HepG2 (cell line): Measurements from ENCODE around the gene ATP8A1. TPM values are rescaled to one million over a fixed set of nuclear protein-coding genes. Genes with fewer than 3 reads are reported as not detected.

Source experiments
- ATAC-seq: fragments of 200-7000 bp; cut with Tn5 transposase; 3 replicates; pipeline ENCODE4 v1.9.1; 2020; ENCODE audit warnings: mild to moderate bottlenecking, moderate library complexity
- BruUV-seq: library from RNA; stranded (reverse); fragments of 400-500 nt; replicated peaks from 2 replicates; lab custom pipeline; 2021; lab: Mats Ljungman, UMichigan
- CTCF ChIA-PET: fragments of 300-600 bp; formaldehyde crosslinking; extraction: SDS; loops from one replicate; lab custom pipeline; 2021; ENCODE audit warnings: low total read pairs, inconsistent platforms, low intra/inter-chr PET ratio; lab: Yijun Ruan, JAX
- POLR2A ChIA-PET: fragments of 350-600 bp; sonication (Branson Sonifier 250); formaldehyde crosslinking; loops from one replicate; lab custom pipeline; 2020; ENCODE audit warnings: antibody characterized with exemption, inconsistent platforms; lab: Yijun Ruan, JAX
- DNase-seq: peaks from one replicate; pipeline ENCODE4 v3.0.0-alpha.2; 2015; ENCODE audit warnings: low spot score
- FAIRE-seq: peaks from 3 replicates; lab custom pipeline; 2011; peaks lifted over from hg19 to GRCh38; lab: Jason Lieb, UNC
- H2AFZ ChIP-seq: one replicate; pipeline ENCODE4 v1.6.1; 2011; ENCODE audit warnings: low read length, inconsistent platforms
- H3K27ac ChIP-seq: fragments of 300-600 bp; 3 replicates; pipeline ENCODE4 v1.8.0; 2011; ENCODE audit warnings: mixed run types, mild to moderate bottlenecking, mixed read lengths, low read length, inconsistent platforms; ENCODE audit not compliant: insufficient read depth; ENCODE audit errors: extremely low read length
- H3K27me3 ChIP-seq, 2 experiments: fragments of 200-600 bp in 1 of 2; 2 replicates in 1 of 2; 3 replicates in 1 of 2; pipeline versions ENCODE4 v1.6.0 to v1.8.0; 2011; ENCODE audit warnings: low read length in 2 of 2, mild to moderate bottlenecking in 2 of 2, moderate library complexity in 2 of 2, inconsistent platforms in 1 of 2; ENCODE audit not compliant: insufficient read depth in 2 of 2, control insufficient read depth in 1 of 2
- H3K36me3 ChIP-seq, 2 experiments: fragments of 200-600 bp in 1 of 2; replicated peaks in 1 of 2; 2 replicates in 1 of 2; 3 replicates in 1 of 2; pipeline versions ENCODE4 v1.5.1 to v1.8.0; 2011; ENCODE audit warnings: low read length in 2 of 2, inconsistent platforms in 1 of 2; ENCODE audit not compliant: insufficient read depth in 2 of 2, control insufficient read depth in 1 of 2
- H3K4me1 ChIP-seq: 2 replicates; pipeline ENCODE4 v1.5.1; 2012; ENCODE audit warnings: low read length, inconsistent platforms; ENCODE audit not compliant: insufficient read depth
- H3K4me2 ChIP-seq: 2 replicates; pipeline ENCODE4 v1.6.0; 2011; ENCODE audit warnings: low read depth, low read length, inconsistent platforms
- H3K4me3 ChIP-seq, 3 experiments: fragments of 200-600 bp in 1 of 3; sonication (generic), shearing (Covaris generic) in 1 of 3; replicated peaks in 1 of 3; 2 replicates each; pipeline ENCODE4 v1.5.1; 2011 to 2016; ENCODE audit warnings: low read length in 3 of 3, inconsistent platforms in 2 of 3, low read depth in 2 of 3, mild to moderate bottlenecking in 2 of 3, control low read depth in 1 of 3, mixed read lengths in 1 of 3; ENCODE audit not compliant: insufficient read depth in 1 of 3
- H3K79me2 ChIP-seq: one replicate; pipeline ENCODE4 v1.6.1; 2011; ENCODE audit warnings: low read length, inconsistent platforms; ENCODE audit not compliant: insufficient read depth
- H3K9ac ChIP-seq: 2 replicates; pipeline ENCODE4 v1.6.0; 2011; ENCODE audit warnings: mild to moderate bottlenecking, low read depth, low read length, inconsistent platforms; ENCODE audit not compliant: insufficient read depth
- H3K9me3 ChIP-seq: 2 replicates; pipeline ENCODE4 v1.5.1; 2012; ENCODE audit warnings: mild to moderate bottlenecking, low read length
- H4K20me1 ChIP-seq: 2 replicates; pipeline ENCODE4 v1.6.0; 2011; ENCODE audit warnings: inconsistent platforms, mild to moderate bottlenecking, low read length, moderate library complexity; ENCODE audit not compliant: insufficient read depth
- ESRRA ChIP-seq: sonication (generic); formaldehyde crosslinking; IDR thresholded peaks from 2 replicates; pipeline ENCODE4 v1.5.1; 2020; ENCODE audit warnings: mild to moderate bottlenecking, low read depth, missing genetic modification reagents
- FOXC1 ChIP-seq: sonication (generic); formaldehyde crosslinking; IDR thresholded peaks from 2 replicates; pipeline ENCODE4 v1.8.0; 2022; ENCODE audit warnings: mild to moderate bottlenecking, missing genetic modification reagents, borderline replicate concordance
- HMGA1 ChIP-seq: sonication (generic); formaldehyde crosslinking; conservative IDR thresholded peaks from 2 replicates; pipeline ENCODE4 v1.4.0; 2020; ENCODE audit warnings: missing genetic modification reagents
- IRX3 ChIP-seq: sonication (generic); formaldehyde crosslinking; IDR thresholded peaks from 2 replicates; pipeline ENCODE4 v1.8.1; 2023; ENCODE audit warnings: mild to moderate bottlenecking, low read depth, missing genetic modification reagents, borderline replicate concordance
- MAFG ChIP-seq: sonication (generic); formaldehyde crosslinking; IDR thresholded peaks from 2 replicates; pipeline ENCODE4 v1.5.1; 2020; ENCODE audit warnings: mild to moderate bottlenecking, missing genetic modification reagents
- MTF1 ChIP-seq: sonication (generic); formaldehyde crosslinking; IDR thresholded peaks from 2 replicates; pipeline ENCODE4 v1.5.0; 2020; ENCODE audit warnings: missing genetic modification reagents
- RBFOX2 ChIP-seq: fragments of 200-400 bp; formaldehyde crosslinking; IDR thresholded peaks from 2 replicates; pipeline ENCODE4 v1.6.1; 2017; ENCODE audit warnings: low read depth, mild to moderate bottlenecking, low read length
- REXO4 ChIP-seq: sonication (generic); formaldehyde crosslinking; IDR thresholded peaks from 2 replicates; pipeline ENCODE4 v1.8.0; 2022; ENCODE audit warnings: missing genetic modification reagents, mild to moderate bottlenecking, borderline replicate concordance
- TCF7 ChIP-seq: sonication (generic); IDR thresholded peaks from 2 replicates; pipeline ENCODE4 v1.6.1; 2016; ENCODE audit warnings: antibody characterized with exemption, low read depth
- ZBTB21 ChIP-seq: sonication (generic); formaldehyde crosslinking; IDR thresholded peaks from 2 replicates; pipeline ENCODE4 v1.4.0; 2020; ENCODE audit warnings: missing genetic modification reagents
- ZNF382 ChIP-seq: sonication (generic); formaldehyde crosslinking; IDR thresholded peaks from 2 replicates; pipeline ENCODE4 v1.5.0; 2020; ENCODE audit warnings: missing genetic modification reagents, mild to moderate bottlenecking, borderline replicate concordance
- ZNF605 ChIP-seq: sonication (generic); formaldehyde crosslinking; IDR thresholded peaks from 2 replicates; pipeline ENCODE4 v1.8.0; 2022; ENCODE audit warnings: mild to moderate bottlenecking, missing genetic modification reagents
- WGBS: methylation state at CpG from one replicate; pipeline ENCODE4 v1.1.6; 2017; ENCODE audit warnings: low lambda C conversion rate; 5-methylcytosine and 5-hydroxymethylcytosine counted together
- in situ Hi-C: cut with HindIII; loops from 2 replicates; pipeline ENCODE4 v1.10.0; 2017; ENCODE audit warnings: low pct_unique_long_range_greater_than_20kb; ENCODE audit not compliant: extremely low pct_ligation_motif_present
- intact Hi-C: fragments of 100-400 bp; cut with micrococcal nuclease; formaldehyde crosslinking; loops from one replicate; pipeline ENCODE4 v1.10.0; 2022; ENCODE audit not compliant: unreplicated experiment
- polyA plus RNA-seq, 8 experiments: library from polyadenylated mRNA; depleted of rRNA in 3 of 8; stranded (reverse) in 7 of 8; unstranded in 1 of 8; fragments of >200 nt; fragmentation: Illumina TruSeq in 4 of 8; extraction: Trizol in 4 of 8; gene quantifications; 2 replicates each; pipeline versions ENCODE4 v1.2.1 to v1.2.3, GENCODE V29; 2011 to 2016; ENCODE audit warnings: low read depth in 4 of 8, missing spikeins in 1 of 8, mixed read lengths in 1 of 8; ENCODE audit not compliant: insufficient read depth in 1 of 8
- total RNA-seq, 5 experiments: library from RNA; depleted of rRNA; stranded (reverse); fragments of >200 nt; fragmentation: Illumina TruSeq; extraction: Trizol; gene quantifications; 2 replicates each; pipeline ENCODE4 v1.2.3, GENCODE V29; 2016; ENCODE audit warnings: low read depth in 1 of 5
- TF ChIP-seq, protein P1 (sequence below): sonication (generic); formaldehyde crosslinking; IDR thresholded peaks from 2 replicates; pipeline ENCODE4 v1.8.0; 2022; ENCODE audit warnings: missing genetic modification reagents, mild to moderate bottlenecking, borderline replicate concordance
- TF ChIP-seq, protein P2 (sequence below): sonication (generic); formaldehyde crosslinking; IDR thresholded peaks from 2 replicates; pipeline ENCODE4; 2020; ENCODE audit warnings: missing genetic modification reagents, mild to moderate bottlenecking, borderline replicate concordance
- TF ChIP-seq, protein P3 (sequence below): sonication (generic); formaldehyde crosslinking; IDR thresholded peaks from 2 replicates; pipeline ENCODE4 v1.4.0; 2020; ENCODE audit warnings: missing genetic modification reagents, borderline replicate concordance
- TF ChIP-seq, protein P4 (sequence below): sonication (generic); formaldehyde crosslinking; IDR thresholded peaks from 2 replicates; pipeline ENCODE4 v1.4.0; 2020; ENCODE audit warnings: missing genetic modification reagents, borderline replicate concordance

Gene ATP8A1
- total and polyA plus RNA-seq, 2 of the 13 experiments (the other 11 are each of a cell fraction or from before 2014, with no cell fraction given): 1.7 to 6.2 TPM

DNA sequence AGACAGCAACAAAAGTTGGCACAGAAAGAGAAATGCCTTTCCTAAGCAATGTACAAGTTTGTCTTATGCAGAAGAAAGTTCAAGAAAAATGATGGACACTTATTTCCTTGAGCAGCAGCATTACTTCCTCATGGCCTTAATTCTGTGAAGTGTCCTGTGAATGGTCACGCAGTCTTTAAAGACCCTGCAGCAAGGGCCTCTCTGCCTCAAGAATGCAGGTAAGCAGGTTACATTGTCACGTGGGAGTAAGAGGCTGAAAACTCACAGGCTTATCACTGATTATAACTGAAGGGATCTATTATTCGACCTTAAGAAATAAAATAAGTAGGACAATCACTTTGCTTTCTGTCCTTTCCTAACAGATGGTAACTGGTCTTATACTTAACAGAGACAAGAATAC, 109.1 kb downstream of the ATP8A1 start:
- no TSS peak for BruUV-seq
- H2AFZ ChIP-seq: no peak overlapping the region
- H3K79me2 ChIP-seq: no peaks in the 10 kb centered on the region
- no peaks in the 10 kb centered on the region for H3K27me3 ChIP-seq
- no peaks in the 10 kb centered on the region for H3K4me1 ChIP-seq
- DNase-seq (no peak), FAIRE-seq (no peak), ATAC-seq (no peak)
- in situ Hi-C loops (no loop called here), intact Hi-C loops (no loop called here)
- H3K9ac ChIP-seq: no peak overlapping the region
- no peaks in the 10 kb centered on the region for H4K20me1 ChIP-seq
- no peak overlapping the region for H3K4me3 ChIP-seq
- no peaks in the 10 kb centered on the region for H3K36me3 ChIP-seq
- H3K4me2 ChIP-seq: no peak overlapping the region
- no peaks in the 10 kb centered on the region for H3K9me3 ChIP-seq
- 61% methylated on average over 3 of the region's 3 CpGs for WGBS
- POLR2A ChIA-PET: no interaction called here
- CTCF ChIA-PET: no interaction called here
- H3K27ac ChIP-seq: no peak overlapping the region
- TF ChIP-seq TCF7 (no peak), RBFOX2 (no peak), ZNF605 (CRISPR knock-in tag) (no peak), HMGA1 (CRISPR knock-in tag) (no peak), ESRRA (CRISPR knock-in tag) (no peak), MTF1 (CRISPR knock-in tag) (no peak), REXO4 (CRISPR knock-in tag) (no peak), MAFG (no peak), FOXC1 (no peak), ZNF382 (CRISPR knock-in tag) (no peak), ZBTB21 (CRISPR knock-in tag) (no peak), IRX3 (CRISPR knock-in tag) (no peak)
- TF ChIP-seq, protein P1, sequence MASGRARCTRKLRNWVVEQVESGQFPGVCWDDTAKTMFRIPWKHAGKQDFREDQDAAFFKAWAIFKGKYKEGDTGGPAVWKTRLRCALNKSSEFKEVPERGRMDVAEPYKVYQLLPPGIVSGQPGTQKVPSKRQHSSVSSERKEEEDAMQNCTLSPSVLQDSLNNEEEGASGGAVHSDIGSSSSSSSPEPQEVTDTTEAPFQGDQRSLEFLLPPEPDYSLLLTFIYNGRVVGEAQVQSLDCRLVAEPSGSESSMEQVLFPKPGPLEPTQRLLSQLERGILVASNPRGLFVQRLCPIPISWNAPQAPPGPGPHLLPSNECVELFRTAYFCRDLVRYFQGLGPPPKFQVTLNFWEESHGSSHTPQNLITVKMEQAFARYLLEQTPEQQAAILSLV (CRISPR knock-in tag): no peak
- TF ChIP-seq, protein P2, sequence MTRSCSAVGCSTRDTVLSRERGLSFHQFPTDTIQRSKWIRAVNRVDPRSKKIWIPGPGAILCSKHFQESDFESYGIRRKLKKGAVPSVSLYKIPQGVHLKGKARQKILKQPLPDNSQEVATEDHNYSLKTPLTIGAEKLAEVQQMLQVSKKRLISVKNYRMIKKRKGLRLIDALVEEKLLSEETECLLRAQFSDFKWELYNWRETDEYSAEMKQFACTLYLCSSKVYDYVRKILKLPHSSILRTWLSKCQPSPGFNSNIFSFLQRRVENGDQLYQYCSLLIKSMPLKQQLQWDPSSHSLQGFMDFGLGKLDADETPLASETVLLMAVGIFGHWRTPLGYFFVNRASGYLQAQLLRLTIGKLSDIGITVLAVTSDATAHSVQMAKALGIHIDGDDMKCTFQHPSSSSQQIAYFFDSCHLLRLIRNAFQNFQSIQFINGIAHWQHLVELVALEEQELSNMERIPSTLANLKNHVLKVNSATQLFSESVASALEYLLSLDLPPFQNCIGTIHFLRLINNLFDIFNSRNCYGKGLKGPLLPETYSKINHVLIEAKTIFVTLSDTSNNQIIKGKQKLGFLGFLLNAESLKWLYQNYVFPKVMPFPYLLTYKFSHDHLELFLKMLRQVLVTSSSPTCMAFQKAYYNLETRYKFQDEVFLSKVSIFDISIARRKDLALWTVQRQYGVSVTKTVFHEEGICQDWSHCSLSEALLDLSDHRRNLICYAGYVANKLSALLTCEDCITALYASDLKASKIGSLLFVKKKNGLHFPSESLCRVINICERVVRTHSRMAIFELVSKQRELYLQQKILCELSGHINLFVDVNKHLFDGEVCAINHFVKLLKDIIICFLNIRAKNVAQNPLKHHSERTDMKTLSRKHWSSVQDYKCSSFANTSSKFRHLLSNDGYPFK (CRISPR knock-in tag): no peak
- TF ChIP-seq, protein P3, sequence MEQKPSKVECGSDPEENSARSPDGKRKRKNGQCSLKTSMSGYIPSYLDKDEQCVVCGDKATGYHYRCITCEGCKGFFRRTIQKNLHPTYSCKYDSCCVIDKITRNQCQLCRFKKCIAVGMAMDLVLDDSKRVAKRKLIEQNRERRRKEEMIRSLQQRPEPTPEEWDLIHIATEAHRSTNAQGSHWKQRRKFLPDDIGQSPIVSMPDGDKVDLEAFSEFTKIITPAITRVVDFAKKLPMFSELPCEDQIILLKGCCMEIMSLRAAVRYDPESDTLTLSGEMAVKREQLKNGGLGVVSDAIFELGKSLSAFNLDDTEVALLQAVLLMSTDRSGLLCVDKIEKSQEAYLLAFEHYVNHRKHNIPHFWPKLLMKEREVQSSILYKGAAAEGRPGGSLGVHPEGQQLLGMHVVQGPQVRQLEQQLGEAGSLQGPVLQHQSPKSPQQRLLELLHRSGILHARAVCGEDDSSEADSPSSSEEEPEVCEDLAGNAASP: no peak
- TF ChIP-seq, protein P4, sequence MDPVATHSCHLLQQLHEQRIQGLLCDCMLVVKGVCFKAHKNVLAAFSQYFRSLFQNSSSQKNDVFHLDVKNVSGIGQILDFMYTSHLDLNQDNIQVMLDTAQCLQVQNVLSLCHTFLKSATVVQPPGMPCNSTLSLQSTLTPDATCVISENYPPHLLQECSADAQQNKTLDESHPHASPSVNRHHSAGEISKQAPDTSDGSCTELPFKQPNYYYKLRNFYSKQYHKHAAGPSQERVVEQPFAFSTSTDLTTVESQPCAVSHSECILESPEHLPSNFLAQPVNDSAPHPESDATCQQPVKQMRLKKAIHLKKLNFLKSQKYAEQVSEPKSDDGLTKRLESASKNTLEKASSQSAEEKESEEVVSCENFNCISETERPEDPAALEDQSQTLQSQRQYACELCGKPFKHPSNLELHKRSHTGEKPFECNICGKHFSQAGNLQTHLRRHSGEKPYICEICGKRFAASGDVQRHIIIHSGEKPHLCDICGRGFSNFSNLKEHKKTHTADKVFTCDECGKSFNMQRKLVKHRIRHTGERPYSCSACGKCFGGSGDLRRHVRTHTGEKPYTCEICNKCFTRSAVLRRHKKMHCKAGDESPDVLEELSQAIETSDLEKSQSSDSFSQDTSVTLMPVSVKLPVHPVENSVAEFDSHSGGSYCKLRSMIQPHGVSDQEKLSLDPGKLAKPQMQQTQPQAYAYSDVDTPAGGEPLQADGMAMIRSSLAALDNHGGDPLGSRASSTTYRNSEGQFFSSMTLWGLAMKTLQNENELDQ (CRISPR knock-in tag): no peak
